NCI-H82 (cell line): ENCODE measurements around the gene ATP5PF.
A peak's percentile ranks its signal among the peaks of the same experiment; 100 is the strongest.
"Not testable (repeated sequence)": the region's sequence is repeated elsewhere in the genome, so short reads cannot be mapped to it uniquely, and the experiment has no call there.

Experiments
- DNase-seq: peaks from one replicate; lab custom pipeline; 2025; lab: John Stamatoyannopoulos, UW

ATP5PF gene

GRCh38 chr21:25734904-25735645, at the start of gene ATP5PF, which contains the start of gene GABPA:
ATP5PF (minus strand) TSS chr21:25734904; CDS start chr21:25729794, 5,110 bp downstream.
GABPA (plus strand) TSS chr21:25734972; CDS start chr21:25741599, 6,627 bp downstream.
- DNase-seq: peak; percentile 99

- DNase-seq: not testable (repeated sequence)
Measured at GRCh38 chr21:25778126-25778875, 43.6 kb upstream of the ATP5PF start.

- DNase-seq: no peak
Measured at GRCh38 chr21:25776440-25776839, 41.7 kb upstream of the ATP5PF start.

GRCh38 chr21:25772686-25773085, 38.0 kb upstream of the ATP5PF start:
- DNase-seq: no peak

- DNase-seq: no peak
Measured at GRCh38 chr21:25767921-25768320, 33.2 kb upstream of the ATP5PF start.

GRCh38 chr21:25764065-25764464, 29.4 kb upstream of the ATP5PF start:
- no peak for DNase-seq

GRCh38 chr21:25760677-25761076, 26.0 kb upstream of the ATP5PF start:
- no peak for DNase-seq

- no peak for DNase-seq
Measured at GRCh38 chr21:25760061-25760460, 25.4 kb upstream of the ATP5PF start.

- DNase-seq: no peak
Measured at GRCh38 chr21:25759573-25759972, 24.9 kb upstream of the ATP5PF start.

- DNase-seq: no peak
Measured at GRCh38 chr21:25757531-25757930, 22.8 kb upstream of the ATP5PF start.

- no peak for DNase-seq
Measured at GRCh38 chr21:25756190-25756932, 21.7 kb upstream of the ATP5PF start.

GRCh38 chr21:25752416-25752815, 17.7 kb upstream of the ATP5PF start:
- DNase-seq: no peak

- DNase-seq: no peak
Measured at GRCh38 chr21:25750085-25750484, 15.4 kb upstream of the ATP5PF start.

- no peak for DNase-seq
Measured at GRCh38 chr21:25744854-25745253, 10.2 kb upstream of the ATP5PF start.

GRCh38 chr21:25742900-25743299, 8.2 kb upstream of the ATP5PF start:
- DNase-seq: no peak

GRCh38 chr21:25737421-25737820, 2.7 kb upstream of the ATP5PF start:
- no peak for DNase-seq

GRCh38 chr21:25735646-25736597, 1.2 kb upstream of the ATP5PF start:
- DNase-seq: peak; percentile 94

GRCh38 chr21:25734654-25734903, 125 bp downstream of the ATP5PF start:
- no peak for DNase-seq

- DNase-seq: peak; percentile 38
Measured at GRCh38 chr21:25733859-25734653, 648 bp downstream of the ATP5PF start.

- no peak for DNase-seq
Measured at GRCh38 chr21:25732091-25732760, 2.5 kb downstream of the ATP5PF start.
